K562 (cell line): Measurements from ENCODE around the gene CMTM8. TPM values are rescaled to one million over a fixed set of nuclear protein-coding genes. Genes with fewer than 3 reads are reported as not detected.

Source experiments
- ATAC-seq: fragments of 200-7000 bp; cut with Tn5 transposase; 3 replicates; pipeline ENCODE4 v1.9.1; 2020; ENCODE audit warnings: moderate library complexity
- BruUV-seq: library from RNA; stranded (reverse); fragments of 400-500 nt; replicated peaks from 2 replicates; lab custom pipeline; 2021; lab: Mats Ljungman, UMichigan
- CTCF ChIA-PET: fragments of 300-600 bp; formaldehyde crosslinking; extraction: SDS; loops from one replicate; lab custom pipeline; 2021; ENCODE audit warnings: low intra/inter-chr PET ratio; lab: Yijun Ruan, JAX
- POLR2A ChIA-PET: fragments of 300-600, 350-650 bp; sonication (Branson Sonifier 250); formaldehyde crosslinking; extraction: SDS; loops from one replicate; lab custom pipeline; 2021; ENCODE audit warnings: antibody characterized with exemption, inconsistent platforms; lab: Yijun Ruan, JAX
- DNase-seq, 4 experiments: peaks; one replicate each; pipeline versions ENCODE4 v3.0.0 to v3.0.0-alpha.2; 2011 to 2018; ENCODE audit warnings: low spot score in 3 of 4, mixed read lengths in 3 of 4; ENCODE audit errors: extremely low read depth in 1 of 4
- FAIRE-seq: peaks from 2 replicates; lab custom pipeline; 2011; peaks lifted over from hg19 to GRCh38; lab: Jason Lieb, UNC
- H2AFZ ChIP-seq: 2 replicates; pipeline ENCODE4 v1.6.0; 2011; ENCODE audit warnings: low read depth, low read length, control low read depth, inconsistent platforms
- H3K27ac ChIP-seq: fragments of 200-600 bp; 3 replicates; pipeline ENCODE4 v1.8.0; 2011; ENCODE audit warnings: low read depth, mild to moderate bottlenecking, control low read depth, inconsistent platforms, low read length, moderate library complexity, mixed read lengths; ENCODE audit errors: extremely low read depth
- H3K27me3 ChIP-seq, 2 experiments: fragments of 300-600 bp in 1 of 2; 2 replicates in 1 of 2; 3 replicates in 1 of 2; pipeline versions ENCODE4 v1.6.0 to v1.8.0; 2011; ENCODE audit warnings: inconsistent platforms in 2 of 2, low read length in 2 of 2, mild to moderate bottlenecking in 1 of 2, mixed read lengths in 1 of 2, moderate library complexity in 1 of 2; ENCODE audit not compliant: control insufficient read depth in 2 of 2, insufficient read depth in 2 of 2
- H3K36me3 ChIP-seq: fragments of 300-600 bp; 3 replicates; pipeline ENCODE4 v1.8.0; 2011; ENCODE audit warnings: mild to moderate bottlenecking, low read length, inconsistent platforms; ENCODE audit not compliant: control insufficient read depth, insufficient read depth
- H3K4me1 ChIP-seq, 2 experiments: fragments of 200-600 bp in 1 of 2; replicated peaks in 1 of 2; 2 replicates in 1 of 2; 3 replicates in 1 of 2; pipeline versions ENCODE4 v1.5.1 to v1.8.0; 2011; ENCODE audit warnings: inconsistent platforms in 2 of 2, low read length in 2 of 2, mild to moderate bottlenecking in 1 of 2, mixed read lengths in 1 of 2, moderate library complexity in 1 of 2; ENCODE audit not compliant: control insufficient read depth in 2 of 2, insufficient read depth in 2 of 2
- H3K4me2 ChIP-seq: 2 replicates; pipeline ENCODE4 v1.6.1; 2011; ENCODE audit warnings: low read length, control low read depth, inconsistent platforms, mixed read lengths; ENCODE audit not compliant: insufficient read depth
- H3K4me3 ChIP-seq: fragments of 200-600 bp; sonication (generic), shearing (Covaris generic); 2 replicates; pipeline ENCODE4 v1.5.1; 2016; ENCODE audit warnings: control low read depth, inconsistent platforms
- H3K79me2 ChIP-seq: fragments of 200-600 bp; 3 replicates; pipeline ENCODE4 v1.8.0; 2011; ENCODE audit warnings: low read length, inconsistent platforms; ENCODE audit not compliant: control insufficient read depth, insufficient read depth
- H3K9ac ChIP-seq, 2 experiments: 2 replicates each; pipeline versions ENCODE4 v1.6.0 to v1.6.1; 2011; ENCODE audit warnings: low read depth in 2 of 2, low read length in 2 of 2, control low read depth in 1 of 2, inconsistent platforms in 1 of 2, mild to moderate bottlenecking in 1 of 2, mixed read lengths in 1 of 2; ENCODE audit not compliant: insufficient read depth in 1 of 2
- H3K9me1 ChIP-seq: one replicate; pipeline ENCODE4 v1.6.0; 2011; ENCODE audit warnings: inconsistent platforms, mild to moderate bottlenecking, low read length, moderate library complexity; ENCODE audit not compliant: control insufficient read depth, insufficient read depth
- H3K9me3 ChIP-seq: replicated peaks from 2 replicates; pipeline ENCODE4 v1.5.1; 2011; ENCODE audit warnings: low read depth, low read length, inconsistent platforms; ENCODE audit not compliant: control insufficient read depth, insufficient read depth
- H4K20me1 ChIP-seq: replicated peaks from 2 replicates; pipeline ENCODE4 v1.6.1; 2011; ENCODE audit warnings: low read length, inconsistent platforms, mixed read lengths; ENCODE audit not compliant: control insufficient read depth, insufficient read depth
- HES1 ChIP-seq: fragments of 450-650 bp; IDR thresholded peaks from 2 replicates; pipeline ENCODE4 v1.6.1; 2016; ENCODE audit warnings: low read depth, mild to moderate bottlenecking, moderate library complexity
- NEUROD1 ChIP-seq: fragments of 150-350 bp; IDR thresholded peaks from 2 replicates; pipeline ENCODE4 v1.6.1; 2014; ENCODE audit warnings: borderline replicate concordance, low read length, low read depth; ENCODE audit not compliant: partially characterized antibody
- NFE2L1 ChIP-seq: fragments of 450-650 bp; IDR thresholded peaks from 2 replicates; pipeline ENCODE4 v1.6.1; 2016; ENCODE audit warnings: missing genetic modification characterization, low read depth, mild to moderate bottlenecking, missing compliant biosample characterization, moderate library complexity, borderline replicate concordance
- PML ChIP-seq: IDR thresholded peaks from 2 replicates; pipeline ENCODE4 v1.6.1; 2012; ENCODE audit warnings: low read length, inconsistent platforms
- SIN3B ChIP-seq: fragments of 450-650 bp; IDR thresholded peaks from 2 replicates; pipeline ENCODE4 v1.6.1; 2017; ENCODE audit warnings: low read depth, mild to moderate bottlenecking, moderate library complexity
- SNRNP70 ChIP-seq: fragments of 200-400 bp; formaldehyde crosslinking; optimal IDR thresholded peaks from 2 replicates; pipeline ENCODE3; 2017; ENCODE audit warnings: low read depth, low read length
- SRF ChIP-seq, 2 experiments: fragments of 250-450, 450-650 bp in 1 of 2; sonication (Bioruptor Pico) in 1 of 2; sonication (generic) in 1 of 2; formaldehyde crosslinking; IDR thresholded peaks; 2 replicates each; pipeline versions ENCODE4 v1.5.0 to v1.5.1; 2020 to 2022; ENCODE audit warnings: mild to moderate bottlenecking in 1 of 2, missing genetic modification reagents in 1 of 2
- TCF15 ChIP-seq: fragments of 250-450 bp; sonication (Bioruptor Pico); IDR thresholded peaks from 2 replicates; pipeline ENCODE4 v1.8.0; 2022; ENCODE audit warnings: moderate library complexity, mild to moderate bottlenecking, inconsistent platforms
- TCFL5 ChIP-seq: fragments of 250-450 bp; sonication (Bioruptor Pico); conservative IDR thresholded peaks from 2 replicates; pipeline ENCODE4 v1.6.1; 2021; ENCODE audit warnings: mild to moderate bottlenecking, moderate library complexity, matching md5 sums
- ZNF507 ChIP-seq: conservative IDR thresholded peaks from 2 replicates; pipeline ENCODE4 v1.6.1; 2017; ENCODE audit warnings: missing genetic modification characterization, missing compliant biosample characterization
- WGBS: fragments of 100-300 bp; shearing (Covaris generic); methylation state at CpG from one replicate; pipeline ENCODE4 v1.1.6; 2016; ENCODE audit warnings: low coverage, mixed read lengths; ENCODE audit not compliant: insufficient coverage; ENCODE audit errors: missing lambda C conversion rate; 5-methylcytosine and 5-hydroxymethylcytosine counted together
- in situ Hi-C: fragments of 300-500 bp; cut with MboI; formaldehyde crosslinking; loops from 4 replicates; pipeline ENCODE4 v1.15.0; 2018; ENCODE audit warnings: inconsistent platforms, mixed read lengths
- intact Hi-C: fragments of 100-400 bp; cut with micrococcal nuclease; formaldehyde crosslinking; loops from 2 replicates; pipeline ENCODE4 v1.14.2; 2022
- polyA plus RNA-seq, 8 experiments: library from polyadenylated mRNA; depleted of rRNA in 4 of 8; stranded (reverse) in 5 of 8; unstranded in 3 of 8; fragments of >200 nt; fragmentation: Nextera tagmentation in 2 of 8; fragmentation: Illumina TruSeq in 1 of 8; extraction: Ambion mirVana in 2 of 8; extraction: Trizol in 1 of 8; gene quantifications; 2 replicates each; pipeline versions ENCODE4 v1.2.1 to v1.2.3, GENCODE V29; 2011 to 2014; ENCODE audit warnings: inconsistent platforms in 1 of 8, missing spikeins in 1 of 8
- total RNA-seq, 7 experiments: library from RNA; depleted of rRNA in 6 of 7; stranded (reverse); fragments of >200 nt in 6 of 7; fragmentation: Illumina TruSeq in 2 of 7; extraction: Trizol in 2 of 7; gene quantifications; 2 replicates each; pipeline versions ENCODE4 v1.2.1 to v1.2.3, GENCODE V29; 2011 to 2021; ENCODE audit warnings: low replicate concordance in 1 of 7
- TF ChIP-seq, protein P1 (sequence below): fragments of 450-650 bp; IDR thresholded peaks from 2 replicates; pipeline ENCODE4 v1.6.1; 2018; ENCODE audit warnings: mild to moderate bottlenecking, low read depth; ENCODE audit not compliant: partially characterized antibody

Gene CMTM8
- total and polyA plus RNA-seq, 9 of the 15 experiments (the other 6 are each of a cell fraction or from before 2014, with no cell fraction given): not detected

- POLR2A ChIA-PET: interaction anchor here (1.0 kb wide), 1 partner anchor 9 kb away, joined by 5 read pairs; no protein-coding TSS in a partner anchor
- in situ Hi-C loops (no loop called here), intact Hi-C loops (no loop called here)
- 0% methylated on average over 6 of the region's 6 CpGs for WGBS
- Histone ChIP-seq H3K36me3 (no peaks in the 10 kb centered on the region), H3K4me2 (no peak overlapping the region), H3K9me3 (no peaks in the 10 kb centered on the region), H3K4me1 (no peaks in the 10 kb centered on the region), H3K27me3 (peaks cover 18 to 28% of the 10 kb centered on the region in 2 experiments; a peak in 4 of 5 replicates), H3K9me1 (no peaks in the 10 kb centered on the region), H3K9ac (no peak overlapping the region), H3K79me2 (no peaks in the 10 kb centered on the region), H3K4me3 (no peak overlapping the region), H4K20me1 (no peaks in the 10 kb centered on the region), H3K27ac (no peak overlapping the region), H2AFZ (no peak overlapping the region)
- TF ChIP-seq NFE2L1 (tag) (no peak), SRF (CRISPR knock-in tag; IDR thresholded peaks at IDR 0.05) (no peak), PML (no peak), ZNF507 (no peak), SIN3B (no peak), SNRNP70 (no peak), TCFL5 (no peak), NEUROD1 (no peak), TCF15 (CRISPR knock-in tag) (no peak), HES1 (no peak)
- TF ChIP-seq, protein P1, sequence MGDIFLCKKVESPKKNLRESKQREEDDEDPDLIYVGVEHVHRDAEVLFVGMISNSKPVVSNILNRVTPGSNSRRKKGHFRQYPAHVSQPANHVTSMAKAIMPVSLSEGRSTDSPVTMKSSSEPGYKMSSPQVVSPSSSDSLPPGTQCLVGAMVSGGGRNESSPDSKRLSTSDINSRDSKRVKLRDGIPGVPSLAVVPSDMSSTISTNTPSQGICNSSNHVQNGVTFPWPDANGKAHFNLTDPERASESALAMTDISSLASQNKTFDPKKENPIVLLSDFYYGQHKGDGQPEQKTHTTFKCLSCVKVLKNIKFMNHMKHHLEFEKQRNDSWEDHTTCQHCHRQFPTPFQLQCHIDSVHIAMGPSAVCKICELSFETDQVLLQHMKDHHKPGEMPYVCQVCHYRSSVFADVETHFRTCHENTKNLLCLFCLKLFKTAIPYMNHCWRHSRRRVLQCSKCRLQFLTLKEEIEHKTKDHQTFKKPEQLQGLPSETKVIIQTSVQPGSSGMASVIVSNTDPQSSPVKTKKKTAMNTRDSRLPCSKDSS: no peak
- no peak for FAIRE-seq
- ATAC-seq: no peak
- DNase-seq: no peak
- CTCF ChIA-PET: no interaction called here
- no TSS peak for BruUV-seq
Observed at GRCh38 chr3:32414522-32415202, 176.2 kb downstream of the CMTM8 start.
